Measurements from ENCODE around the gene ADAMTS3. TPM values are rescaled to one million over a fixed set of nuclear protein-coding genes. Genes with fewer than 3 reads are reported as not detected.

Gene ADAMTS3
- total RNA-seq, 1 experiment from 2014 or later, result 0.39 TPM

GRCh38 chr4:72239487-72240116, 329.4 kb downstream of the ADAMTS3 start:
- TF ChIP-seq SIN3A (IDR thresholded peaks at IDR 0.05; ENCODE audit: borderline replicate concordance, insufficient read depth, low read depth, low read length) (no peak), CTCF (IDR thresholded peaks at IDR 0.05) (no peak), TCF7L2 (IDR thresholded peaks at IDR 0.05; ENCODE audit: low read depth, low read length) (no peak), POLR2AphosphoS5 (IDR thresholded peaks at IDR 0.05; ENCODE audit: low read depth, low read length) (no peak)
- TF ChIP-seq, protein P1, sequence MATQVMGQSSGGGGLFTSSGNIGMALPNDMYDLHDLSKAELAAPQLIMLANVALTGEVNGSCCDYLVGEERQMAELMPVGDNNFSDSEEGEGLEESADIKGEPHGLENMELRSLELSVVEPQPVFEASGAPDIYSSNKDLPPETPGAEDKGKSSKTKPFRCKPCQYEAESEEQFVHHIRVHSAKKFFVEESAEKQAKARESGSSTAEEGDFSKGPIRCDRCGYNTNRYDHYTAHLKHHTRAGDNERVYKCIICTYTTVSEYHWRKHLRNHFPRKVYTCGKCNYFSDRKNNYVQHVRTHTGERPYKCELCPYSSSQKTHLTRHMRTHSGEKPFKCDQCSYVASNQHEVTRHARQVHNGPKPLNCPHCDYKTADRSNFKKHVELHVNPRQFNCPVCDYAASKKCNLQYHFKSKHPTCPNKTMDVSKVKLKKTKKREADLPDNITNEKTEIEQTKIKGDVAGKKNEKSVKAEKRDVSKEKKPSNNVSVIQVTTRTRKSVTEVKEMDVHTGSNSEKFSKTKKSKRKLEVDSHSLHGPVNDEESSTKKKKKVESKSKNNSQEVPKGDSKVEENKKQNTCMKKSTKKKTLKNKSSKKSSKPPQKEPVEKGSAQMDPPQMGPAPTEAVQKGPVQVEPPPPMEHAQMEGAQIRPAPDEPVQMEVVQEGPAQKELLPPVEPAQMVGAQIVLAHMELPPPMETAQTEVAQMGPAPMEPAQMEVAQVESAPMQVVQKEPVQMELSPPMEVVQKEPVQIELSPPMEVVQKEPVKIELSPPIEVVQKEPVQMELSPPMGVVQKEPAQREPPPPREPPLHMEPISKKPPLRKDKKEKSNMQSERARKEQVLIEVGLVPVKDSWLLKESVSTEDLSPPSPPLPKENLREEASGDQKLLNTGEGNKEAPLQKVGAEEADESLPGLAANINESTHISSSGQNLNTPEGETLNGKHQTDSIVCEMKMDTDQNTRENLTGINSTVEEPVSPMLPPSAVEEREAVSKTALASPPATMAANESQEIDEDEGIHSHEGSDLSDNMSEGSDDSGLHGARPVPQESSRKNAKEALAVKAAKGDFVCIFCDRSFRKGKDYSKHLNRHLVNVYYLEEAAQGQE (IDR thresholded peaks at IDR 0.05; ENCODE audit: insufficient read depth in 1 of 2, low read depth in 2 of 2, low read length in 1 of 2), result no peak
- CTCF ChIA-PET, result no interaction called here
- in situ Hi-C loops (cut with HindIII; ENCODE audit: low pct_unique_long_range_greater_than_20kb, low sequenced_read_pairs), result no loop called here
- ATAC-seq (no peak), DNase-seq (ENCODE audit: low read depth, low spot score) (no peak)
- intact Hi-C loops (cut with micrococcal nuclease; ENCODE audit: unreplicated experiment), result no loop called here
- no peaks in the 10 kb centered on the region for H3K36me3 ChIP-seq (ENCODE audit: control insufficient read depth, insufficient read depth, low read length)
- H3K27me3 ChIP-seq (ENCODE audit: control insufficient read depth, insufficient read depth, low read length), result no peaks in the 10 kb centered on the region
- POLR2A ChIA-PET, result no interaction called here
- H3K4me3 ChIP-seq (ENCODE audit: low read depth in 2 of 2, low read length in 2 of 2), result no peak overlapping the region
- no peaks in the 10 kb centered on the region for H3K9me3 ChIP-seq (ENCODE audit: control insufficient read depth, insufficient read depth, low read depth, low read length)
- no TSS peak for BruUV-seq (replicated peaks)
- no peaks in the 10 kb centered on the region for H3K4me1 ChIP-seq (ENCODE audit: control insufficient read depth, insufficient read depth, low read length)
- H3K27ac ChIP-seq (ENCODE audit: low read length), result no peak overlapping the region

Data from Panc1 (cell line).